GM10847 (cell line): ENCODE results near the gene DMD.

Experiments used
- POLR2A ChIP-seq: IDR thresholded peaks from 2 replicates; pipeline ENCODE4 v1.6.1; 2011; ENCODE audit not compliant: insufficient read length; ENCODE audit errors: extremely low read depth

Gene DMD

DNA sequence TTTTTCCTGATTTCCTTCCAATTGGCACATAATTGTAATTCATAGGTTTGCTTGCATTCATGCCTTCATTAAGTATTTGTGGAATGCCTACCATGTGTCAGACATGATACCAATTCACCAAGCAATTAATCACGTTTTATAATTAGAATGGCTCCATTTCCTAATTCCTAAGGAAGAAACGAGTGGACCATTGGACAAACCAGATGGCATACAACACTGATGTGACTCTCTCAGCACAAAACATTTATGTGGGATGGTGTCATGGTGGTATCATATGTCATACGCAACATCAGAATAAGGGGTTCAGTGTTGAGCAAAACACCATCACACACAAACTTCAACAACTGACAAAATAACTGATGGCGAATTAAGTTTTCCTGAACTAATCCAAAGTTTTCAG is 502.8 kb downstream of the DMD start:
- no peak for TF ChIP-seq POLR2A

DNA sequence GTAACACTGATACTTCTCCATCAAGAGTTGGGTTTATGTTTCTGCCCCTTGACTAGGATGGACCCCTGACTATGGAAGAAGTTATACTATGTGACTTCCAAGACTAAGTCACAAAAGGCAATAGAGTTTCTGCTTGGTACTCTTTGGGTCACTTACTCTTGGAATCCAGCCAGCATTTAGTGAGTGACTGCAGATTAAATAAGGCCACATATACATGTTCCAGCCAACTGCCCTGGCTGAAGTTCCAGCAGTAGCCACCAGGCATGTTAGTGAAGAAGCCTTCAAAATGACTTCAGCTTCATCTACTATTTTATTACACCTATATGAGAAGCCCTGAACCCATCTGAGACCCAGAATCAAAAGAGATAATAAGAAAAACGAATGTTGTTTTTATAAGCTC is 524.0 kb downstream of the DMD start:
- no peak for TF ChIP-seq POLR2A

DNA sequence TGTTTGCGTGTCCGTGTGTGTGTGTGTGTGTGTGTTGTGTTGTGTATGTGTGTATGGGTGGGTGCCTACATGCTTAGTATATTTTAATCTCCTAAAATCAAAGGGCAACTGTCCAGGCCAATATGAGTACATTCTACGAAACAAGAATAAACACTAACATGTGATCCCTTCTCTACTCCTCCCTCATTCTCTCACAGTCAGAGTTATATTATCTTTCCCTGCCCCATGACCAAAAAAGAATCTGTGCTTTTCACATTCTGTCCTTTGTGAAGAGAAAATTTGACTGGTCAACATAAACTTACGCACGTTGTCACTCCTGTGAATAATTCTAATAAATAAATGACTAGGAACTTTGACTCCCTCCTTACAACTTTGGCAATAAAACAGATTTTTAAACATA is 532.9 kb downstream of the DMD start:
- no peak for TF ChIP-seq POLR2A

DNA sequence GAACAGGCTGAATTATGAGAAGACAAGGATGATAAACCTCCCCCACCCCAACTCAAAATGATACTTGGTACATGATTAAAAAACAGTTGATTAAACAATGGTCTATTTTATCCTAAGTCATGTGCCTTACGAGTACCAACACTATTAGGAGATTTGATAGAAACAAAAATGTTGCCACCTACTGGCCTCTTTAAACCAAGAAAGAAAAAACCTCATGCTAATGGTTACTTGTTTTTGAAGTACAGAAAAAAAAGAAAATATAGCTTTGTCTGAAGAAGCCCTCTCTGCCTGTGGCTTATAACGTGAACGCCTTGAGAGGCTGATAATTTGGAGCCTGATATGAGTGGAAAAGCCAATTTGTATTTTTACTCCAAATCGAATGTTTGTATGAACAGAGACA is 538.2 kb downstream of the DMD start:
- TF ChIP-seq POLR2A: no peak

DNA sequence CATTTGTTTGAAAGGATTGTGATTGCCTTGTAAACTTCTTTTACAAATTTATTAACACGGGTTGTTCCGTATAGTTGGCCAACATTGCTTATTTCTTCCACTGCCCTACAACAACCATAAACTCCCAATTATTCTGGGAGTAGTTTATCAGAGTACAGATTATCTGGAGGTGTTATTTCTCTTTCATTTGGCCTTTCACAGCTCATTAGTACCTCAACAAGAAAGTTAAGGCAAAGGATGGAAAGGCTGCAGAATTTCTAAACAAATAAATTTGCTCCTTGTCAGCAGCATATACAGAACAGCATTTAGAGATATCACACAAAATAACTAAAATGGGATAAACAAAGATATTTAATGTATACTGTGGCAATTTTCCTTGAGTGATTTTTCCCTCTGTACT is 548.8 kb downstream of the DMD start:
- TF ChIP-seq POLR2A: no peak

DNA sequence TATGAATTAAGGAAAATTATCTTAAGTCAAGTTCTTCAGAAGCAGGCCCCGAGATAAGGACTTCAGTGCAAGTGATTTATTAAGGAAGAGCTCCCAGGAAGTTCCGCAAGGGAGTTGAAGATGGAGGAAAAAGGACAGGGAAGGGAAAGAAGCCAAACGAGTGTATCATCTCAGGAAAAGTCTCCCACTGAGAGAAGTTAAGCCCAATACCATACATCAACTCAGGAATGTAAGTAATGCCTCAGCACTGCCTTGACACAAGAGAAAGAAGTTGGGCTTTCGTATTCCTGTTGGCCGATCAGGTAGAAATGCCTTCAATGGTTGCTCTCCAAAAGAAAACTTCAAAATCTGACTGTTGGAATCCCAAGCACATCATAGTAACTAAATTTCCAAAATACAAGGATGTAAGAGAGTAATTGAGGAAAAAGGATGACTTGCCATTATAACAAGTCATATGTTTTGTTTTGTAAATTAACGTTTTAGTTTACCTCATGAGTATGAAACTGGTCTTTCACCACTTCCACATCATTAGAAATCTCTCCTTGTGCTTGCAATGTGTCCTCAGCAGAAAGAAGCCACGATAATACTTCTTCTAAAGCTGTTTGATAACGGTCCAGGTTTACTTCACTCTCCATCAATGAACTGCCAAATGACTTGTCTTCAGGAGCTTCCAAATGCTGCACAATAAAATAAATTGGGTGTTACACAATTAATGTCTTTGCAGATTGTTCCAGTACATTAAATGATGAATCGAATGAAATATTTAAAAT is 566.7 kb downstream of the DMD start:
- TF ChIP-seq POLR2A: no peak

DNA sequence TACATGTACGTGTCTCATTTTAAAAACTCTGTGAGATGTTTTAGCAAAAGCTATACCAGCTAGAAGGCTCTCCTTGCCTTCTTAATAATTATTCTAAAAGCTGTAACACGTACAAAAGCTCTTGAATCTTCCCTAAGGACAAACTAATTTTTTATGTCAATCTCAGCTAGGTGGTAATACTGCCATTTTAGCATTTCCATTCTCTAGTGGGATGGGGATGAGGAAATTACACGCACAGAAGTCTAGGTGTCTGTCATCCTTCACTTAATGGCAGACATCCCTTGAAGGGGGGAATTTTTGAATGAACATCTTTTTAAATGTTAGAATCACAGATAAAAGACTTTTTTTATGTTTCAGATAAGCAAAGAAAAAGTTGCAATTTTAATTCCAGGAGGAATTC is 569.1 kb downstream of the DMD start:
- TF ChIP-seq POLR2A: no peak

DNA sequence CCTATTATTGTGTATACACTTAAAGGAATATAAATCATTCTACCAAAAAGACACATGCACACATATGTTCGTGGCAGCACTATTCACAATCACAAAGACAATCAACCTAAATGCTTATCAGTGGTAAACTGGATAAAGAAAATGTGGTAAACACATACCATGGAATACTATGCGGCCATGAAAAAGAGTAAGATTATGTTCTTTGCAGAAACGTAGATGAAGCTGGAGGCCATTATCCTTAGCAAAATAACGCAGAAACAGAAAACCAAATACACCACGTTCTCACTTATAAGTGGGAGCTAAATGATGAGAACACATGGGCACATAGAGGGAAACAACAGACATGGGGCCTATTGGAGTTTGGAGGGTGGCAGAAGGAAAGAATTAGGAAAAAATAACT is 593.2 kb downstream of the DMD start:
- TF ChIP-seq POLR2A: no peak

DNA sequence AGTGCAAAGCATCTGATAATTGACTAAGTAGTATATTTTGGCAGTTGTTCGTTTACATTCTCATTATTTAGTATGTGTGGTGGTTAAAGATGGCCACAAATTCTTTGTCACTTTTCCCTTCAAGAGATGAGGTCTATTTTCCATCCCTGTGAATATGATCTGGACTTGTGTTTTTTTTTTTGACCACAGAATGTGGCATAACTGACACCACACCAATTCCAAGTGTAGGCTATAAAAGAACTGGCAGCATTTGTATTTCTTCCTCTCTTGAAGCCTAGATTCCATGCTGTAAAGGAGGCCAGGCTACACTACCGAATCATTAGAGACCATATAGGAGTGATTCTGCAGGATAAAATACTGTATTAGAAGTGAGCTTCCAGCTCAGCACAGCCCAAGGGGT is 596.6 kb downstream of the DMD start:
- TF ChIP-seq POLR2A: no peak

DNA sequence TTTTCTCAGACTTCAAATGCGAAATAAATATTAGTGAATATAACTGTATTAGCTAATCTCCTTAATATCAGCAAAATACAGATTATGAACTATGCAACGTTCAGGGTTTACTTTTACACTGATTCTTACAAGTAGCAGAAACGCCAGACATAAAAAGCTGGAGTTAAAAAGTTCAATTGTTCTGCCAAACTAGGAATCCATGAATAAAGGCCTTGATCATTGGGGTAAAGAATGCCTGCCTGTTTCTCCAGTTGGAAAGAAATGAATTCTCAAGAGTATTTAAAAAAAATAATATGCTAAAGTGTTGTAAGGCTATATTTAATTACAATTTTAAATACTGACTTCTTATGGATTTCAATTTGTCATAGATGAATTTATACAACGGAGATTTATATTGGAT is 612.2 kb downstream of the DMD start:
- TF ChIP-seq POLR2A: no peak

DNA sequence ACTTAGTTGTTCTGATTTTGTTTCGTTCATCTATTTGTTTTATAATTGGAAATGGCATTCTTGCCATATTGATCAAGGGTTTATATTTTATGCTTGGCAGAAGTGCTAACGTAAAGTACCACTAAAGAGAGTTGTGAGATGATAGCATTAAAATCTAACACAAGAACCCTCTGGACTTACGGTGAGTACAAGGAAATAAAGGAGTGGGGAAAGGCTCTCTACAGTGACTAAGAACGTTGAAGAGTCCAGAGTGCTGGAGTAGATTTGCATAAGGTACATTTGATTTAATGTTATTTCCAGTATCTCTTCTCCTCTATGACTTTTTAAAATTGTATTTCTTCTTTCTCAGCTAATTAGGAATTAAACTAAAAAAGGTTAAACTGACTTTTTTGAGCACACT is 612.6 kb downstream of the DMD start:
- TF ChIP-seq POLR2A: no peak

DNA sequence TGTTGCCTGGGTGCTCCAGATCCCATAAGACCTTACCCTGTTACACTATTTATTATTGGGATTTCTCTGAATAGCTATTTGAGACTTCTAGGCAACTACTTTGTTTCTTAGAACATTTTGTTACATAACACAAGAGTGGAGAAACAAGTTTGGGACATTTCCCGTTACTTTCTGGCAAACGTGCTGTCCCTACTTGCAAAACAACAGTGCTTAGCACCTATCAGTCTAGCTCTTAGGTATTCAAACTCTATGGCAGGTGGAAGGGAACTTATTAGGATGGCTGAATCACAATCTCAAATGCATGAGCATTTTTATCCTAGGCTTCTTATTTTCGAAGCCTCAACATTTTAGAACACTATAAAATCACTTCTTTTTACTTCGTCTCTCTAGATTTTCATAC is 613.6 kb downstream of the DMD start:
- no peak for TF ChIP-seq POLR2A

DNA sequence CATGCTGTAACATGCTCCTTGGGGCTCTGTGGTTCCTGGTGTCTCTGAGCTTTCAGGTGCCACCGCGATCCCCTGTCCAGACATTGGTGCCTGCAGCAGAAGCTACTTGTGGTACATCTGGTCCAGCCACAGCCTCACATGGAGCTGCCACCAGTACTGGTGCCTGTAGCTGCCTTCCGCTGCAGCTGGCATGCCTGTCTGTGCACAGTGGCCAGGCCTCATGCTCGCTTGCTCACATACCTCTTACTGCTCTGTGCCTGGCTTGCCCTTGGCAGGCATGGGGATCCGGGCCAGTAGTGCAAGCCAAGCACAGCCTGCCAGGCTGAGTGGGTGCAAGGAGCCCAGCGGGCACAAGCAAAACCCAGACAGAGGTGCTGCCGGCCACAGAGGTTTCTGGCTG is 618.6 kb downstream of the DMD start:
- TF ChIP-seq POLR2A: no peak

DNA sequence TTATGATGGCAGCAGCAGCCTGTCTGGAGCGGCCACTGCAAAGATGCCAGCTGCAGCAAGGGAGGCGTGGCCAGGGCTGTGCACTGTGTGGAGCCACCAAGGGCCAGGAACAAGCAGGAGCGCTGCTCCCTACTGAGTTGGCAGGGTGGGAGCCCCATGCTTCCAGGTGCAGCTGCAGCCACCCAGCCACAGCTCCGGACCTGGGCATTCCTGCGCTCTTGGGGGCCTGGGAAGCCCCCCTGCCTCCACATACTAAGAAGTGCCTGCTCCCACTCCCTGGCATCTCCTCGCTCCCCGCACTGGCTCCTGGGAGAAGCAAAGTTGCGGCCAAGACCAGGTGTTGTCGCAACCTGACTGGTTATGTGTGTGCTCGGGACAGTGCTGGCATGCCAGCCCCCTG is 619.8 kb downstream of the DMD start:
- no peak for TF ChIP-seq POLR2A

DNA sequence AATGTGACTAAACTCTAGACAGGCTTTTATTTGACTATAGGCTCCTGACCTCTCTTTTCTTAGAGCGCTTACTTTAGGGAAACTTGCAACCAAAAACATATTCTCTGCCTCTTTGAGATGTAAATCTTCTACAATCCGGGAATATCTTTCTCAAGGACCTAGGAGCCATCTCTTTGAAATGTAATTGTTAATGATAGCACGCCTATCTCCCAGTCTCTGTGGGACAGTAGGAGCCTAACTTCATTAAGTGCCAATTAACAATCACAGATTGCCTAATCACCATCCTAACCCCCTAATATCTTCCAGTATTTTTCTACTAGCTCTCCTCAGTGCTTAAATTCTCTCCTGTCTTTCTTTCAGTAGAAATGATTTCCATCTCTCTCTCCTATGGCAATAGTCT is 628.6 kb downstream of the DMD start:
- TF ChIP-seq POLR2A: no peak

DNA sequence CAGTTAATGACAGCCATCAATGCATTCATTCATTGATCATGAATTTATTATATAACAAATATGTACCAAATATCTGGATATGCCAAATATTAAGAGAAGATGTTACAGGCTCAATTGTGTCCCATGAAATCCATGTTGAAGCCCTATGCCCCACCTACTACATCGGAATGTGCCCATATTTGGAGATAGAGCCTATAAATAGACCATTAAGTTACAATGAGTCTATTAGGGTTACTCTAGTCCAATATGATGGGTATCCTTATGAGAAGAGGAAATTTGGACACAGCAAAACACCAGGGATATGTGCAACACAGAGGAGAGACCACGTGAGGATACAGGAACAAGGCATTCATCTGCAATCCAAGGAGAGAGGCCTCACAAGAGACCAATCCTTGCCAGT is 634.5 kb downstream of the DMD start:
- TF ChIP-seq POLR2A: no peak

DNA sequence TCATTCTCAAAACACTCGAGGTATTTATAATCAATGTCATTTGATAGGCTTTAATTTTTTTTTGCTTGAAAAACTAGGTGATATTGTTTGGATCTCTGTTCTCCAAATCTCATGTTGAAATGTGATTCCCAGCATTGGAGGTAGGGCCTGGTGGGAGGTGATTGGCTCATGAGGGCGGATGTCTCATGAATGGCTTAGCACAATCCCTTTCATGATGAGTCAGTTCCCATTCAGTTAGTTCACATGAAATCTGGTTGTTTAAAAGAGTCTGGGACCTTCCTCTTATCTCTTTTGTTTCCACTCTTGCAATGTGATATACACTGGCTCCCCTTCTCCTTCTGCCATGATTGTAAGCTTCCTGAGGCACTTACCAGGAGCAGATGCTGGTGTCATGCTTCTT is 638.7 kb downstream of the DMD start:
- no peak for TF ChIP-seq POLR2A
